GM15510 (cell line): ENCODE measurements around the gene AARS2.

Experiments used
- POLR2A ChIP-seq: IDR thresholded peaks from 3 replicates; pipeline ENCODE4 v1.6.1; 2011; ENCODE audit warnings: borderline replicate concordance; ENCODE audit not compliant: insufficient read length; ENCODE audit errors: extremely low read depth

The AARS2 gene

GRCh38 chr6:44273617-44274016 is 39.5 kb downstream of the AARS2 start:
- TF ChIP-seq POLR2A = no peak

GRCh38 chr6:44272999-44273566 is 40.1 kb downstream of the AARS2 start:
- no peak for TF ChIP-seq POLR2A

GRCh38 chr6:44272529-44272928 is 40.6 kb downstream of the AARS2 start:
- no peak for TF ChIP-seq POLR2A

- no peak for TF ChIP-seq POLR2A
Measured at GRCh38 chr6:44271914-44272313, 41.2 kb downstream of the AARS2 start.

GRCh38 chr6:44271406-44271723 is 41.8 kb downstream of the AARS2 start:
- TF ChIP-seq POLR2A = no peak

GRCh38 chr6:44270526-44271405 is 42.4 kb downstream of the AARS2 start:
- TF ChIP-seq POLR2A = no peak

- no peak for TF ChIP-seq POLR2A
Measured at GRCh38 chr6:44269921-44270525, 43.1 kb downstream of the AARS2 start, which contains the start of gene TMEM151B. TMEM151B (plus strand) TSS chr6:44270450; CDS start chr6:44270743, 293 bp downstream.

- TF ChIP-seq POLR2A = no peak
Measured at GRCh38 chr6:44269178-44269920, 43.8 kb downstream of the AARS2 start.

- no peak for TF ChIP-seq POLR2A
Measured at GRCh38 chr6:44268095-44268628, 45.0 kb downstream of the AARS2 start.

- TF ChIP-seq POLR2A = no peak
Measured at GRCh38 chr6:44267252-44267651, 45.9 kb downstream of the AARS2 start.

GRCh38 chr6:44266347-44266746 is 46.8 kb downstream of the AARS2 start:
- no peak for TF ChIP-seq POLR2A

GRCh38 chr6:44265722-44266233 is 47.4 kb downstream of the AARS2 start:
- TF ChIP-seq POLR2A = no peak

- TF ChIP-seq POLR2A = peak; percentile 95
Measured at GRCh38 chr6:44265007-44265721, 48.0 kb downstream of the AARS2 start, which contains the start of gene NFKBIE. NFKBIE (minus strand) TSS chr6:44265551; CDS start chr6:44265346, 205 bp downstream.
